ENCODE data around the gene HACD4. TPM values are rescaled to one million over a fixed set of nuclear protein-coding genes. Genes with fewer than 3 reads are reported as not detected.

HACD4 gene
- total and polyA plus RNA-seq, 2 of the 13 experiments (the other 11 are each of a cell fraction or from before 2014, with no cell fraction given) = not detected

DNA sequence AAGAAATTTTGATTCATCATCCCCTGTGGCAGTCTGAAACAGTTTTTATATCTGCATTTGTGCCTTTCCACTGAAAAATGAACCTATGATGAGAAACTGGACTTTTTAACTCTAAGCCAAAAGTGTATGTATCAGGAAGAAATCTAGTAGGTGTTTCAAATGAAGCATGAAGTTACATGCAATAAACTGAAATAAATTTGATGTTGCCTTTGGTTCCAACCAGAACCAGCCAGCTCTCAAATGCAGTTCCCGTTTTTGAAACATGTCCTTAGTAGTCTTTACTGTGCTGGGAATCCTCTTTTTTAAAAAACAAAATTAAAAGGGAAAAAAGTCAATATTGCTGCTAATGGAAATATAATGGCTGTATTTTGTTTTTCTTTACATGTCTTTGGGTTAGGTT lies 43.9 kb downstream of the HACD4 start:
- Histone ChIP-seq H3K36me3 (replicated peaks in 1 of 2; ENCODE audit: control insufficient read depth in 1 of 2, insufficient read depth in 2 of 2, low read length in 2 of 2) (peaks cover 4 to 7% of the 10 kb centered on the region in 2 experiments; a peak in 3 of 5 replicates), H3K4me2 (ENCODE audit: low read depth, low read length) (no peak overlapping the region), H3K27ac (ENCODE audit: extremely low read length, insufficient read depth, low read length) (no peak overlapping the region), H3K9me3 (ENCODE audit: low read length) (no peaks in the 10 kb centered on the region), H3K4me3 (replicated peaks in 1 of 3; ENCODE audit: insufficient read depth in 1 of 3, low read depth in 2 of 3, low read length in 3 of 3) (no peak overlapping the region), H3K79me2 (ENCODE audit: insufficient read depth, low read length) (no peaks in the 10 kb centered on the region), H3K4me1 (ENCODE audit: insufficient read depth, low read length) (no peaks in the 10 kb centered on the region), H2AFZ (ENCODE audit: low read length) (no peak overlapping the region), H4K20me1 (ENCODE audit: insufficient read depth, low read length) (no peaks in the 10 kb centered on the region), H3K9ac (ENCODE audit: insufficient read depth, low read depth, low read length) (no peak overlapping the region), H3K27me3 (ENCODE audit: control insufficient read depth in 1 of 2, insufficient read depth in 2 of 2, low read length in 2 of 2) (no peaks in the 10 kb centered on the region)
- in situ Hi-C loops (cut with HindIII; ENCODE audit: extremely low pct_ligation_motif_present, low pct_unique_long_range_greater_than_20kb) (no loop called here), intact Hi-C loops (cut with micrococcal nuclease; ENCODE audit: unreplicated experiment) (no loop called here)
- TF ChIP-seq SALL1 (CRISPR knock-in tag; IDR thresholded peaks at IDR 0.05) (no peak), ZFP36 (IDR thresholded peaks at IDR 0.05; ENCODE audit: borderline replicate concordance, low read depth, low read length, partially characterized antibody) (no peak), ZNF337 (CRISPR knock-in tag; IDR thresholded peaks at IDR 0.05; ENCODE audit: borderline replicate concordance, low read depth) (no peak), SYNCRIP (IDR thresholded peaks at IDR 0.05; ENCODE audit: insufficient read depth, low read depth, low read length) (no peak), MTF2 (CRISPR knock-in tag; IDR thresholded peaks at IDR 0.05; ENCODE audit: borderline replicate concordance) (no peak), ZNF724P (CRISPR knock-in tag; IDR thresholded peaks at IDR 0.05; ENCODE audit: borderline replicate concordance) (no peak), ZNF383 (CRISPR knock-in tag; IDR thresholded peaks at IDR 0.05; ENCODE audit: borderline replicate concordance) (no peak), SP4 (CRISPR knock-in tag; IDR thresholded peaks at IDR 0.05) (no peak), IKZF4 (CRISPR knock-in tag; IDR thresholded peaks at IDR 0.05; ENCODE audit: borderline replicate concordance, low read depth, not compliant biosample characterization) (no peak), ZNF879 (CRISPR knock-in tag; IDR thresholded peaks at IDR 0.05) (no peak), ASH2L (IDR thresholded peaks at IDR 0.05; ENCODE audit: insufficient read length, low read depth, low read length) (no peak), ZNF598 (CRISPR knock-in tag; IDR thresholded peaks at IDR 0.05; ENCODE audit: borderline replicate concordance) (no peak), MLLT10 (CRISPR knock-in tag; IDR thresholded peaks at IDR 0.05) (no peak)
- TF ChIP-seq, protein P1, sequence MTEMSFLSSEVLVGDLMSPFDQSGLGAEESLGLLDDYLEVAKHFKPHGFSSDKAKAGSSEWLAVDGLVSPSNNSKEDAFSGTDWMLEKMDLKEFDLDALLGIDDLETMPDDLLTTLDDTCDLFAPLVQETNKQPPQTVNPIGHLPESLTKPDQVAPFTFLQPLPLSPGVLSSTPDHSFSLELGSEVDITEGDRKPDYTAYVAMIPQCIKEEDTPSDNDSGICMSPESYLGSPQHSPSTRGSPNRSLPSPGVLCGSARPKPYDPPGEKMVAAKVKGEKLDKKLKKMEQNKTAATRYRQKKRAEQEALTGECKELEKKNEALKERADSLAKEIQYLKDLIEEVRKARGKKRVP (CRISPR knock-in tag; IDR thresholded peaks at IDR 0.05) = no peak
- TF ChIP-seq, protein P2, sequence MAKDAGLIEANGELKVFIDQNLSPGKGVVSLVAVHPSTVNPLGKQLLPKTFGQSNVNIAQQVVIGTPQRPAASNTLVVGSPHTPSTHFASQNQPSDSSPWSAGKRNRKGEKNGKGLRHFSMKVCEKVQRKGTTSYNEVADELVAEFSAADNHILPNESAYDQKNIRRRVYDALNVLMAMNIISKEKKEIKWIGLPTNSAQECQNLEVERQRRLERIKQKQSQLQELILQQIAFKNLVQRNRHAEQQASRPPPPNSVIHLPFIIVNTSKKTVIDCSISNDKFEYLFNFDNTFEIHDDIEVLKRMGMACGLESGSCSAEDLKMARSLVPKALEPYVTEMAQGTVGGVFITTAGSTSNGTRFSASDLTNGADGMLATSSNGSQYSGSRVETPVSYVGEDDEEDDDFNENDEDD (CRISPR knock-in tag; IDR thresholded peaks at IDR 0.05; ENCODE audit: borderline replicate concordance) = no peak
- TF ChIP-seq, protein P3, sequence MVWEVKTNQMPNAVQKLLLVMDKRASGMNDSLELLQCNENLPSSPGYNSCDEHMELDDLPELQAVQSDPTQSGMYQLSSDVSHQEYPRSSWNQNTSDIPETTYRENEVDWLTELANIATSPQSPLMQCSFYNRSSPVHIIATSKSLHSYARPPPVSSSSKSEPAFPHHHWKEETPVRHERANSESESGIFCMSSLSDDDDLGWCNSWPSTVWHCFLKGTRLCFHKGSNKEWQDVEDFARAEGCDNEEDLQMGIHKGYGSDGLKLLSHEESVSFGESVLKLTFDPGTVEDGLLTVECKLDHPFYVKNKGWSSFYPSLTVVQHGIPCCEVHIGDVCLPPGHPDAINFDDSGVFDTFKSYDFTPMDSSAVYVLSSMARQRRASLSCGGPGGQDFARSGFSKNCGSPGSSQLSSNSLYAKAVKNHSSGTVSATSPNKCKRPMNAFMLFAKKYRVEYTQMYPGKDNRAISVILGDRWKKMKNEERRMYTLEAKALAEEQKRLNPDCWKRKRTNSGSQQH (CRISPR knock-in tag; IDR thresholded peaks at IDR 0.05; ENCODE audit: low read depth) = no peak
- TF ChIP-seq, protein P4, sequence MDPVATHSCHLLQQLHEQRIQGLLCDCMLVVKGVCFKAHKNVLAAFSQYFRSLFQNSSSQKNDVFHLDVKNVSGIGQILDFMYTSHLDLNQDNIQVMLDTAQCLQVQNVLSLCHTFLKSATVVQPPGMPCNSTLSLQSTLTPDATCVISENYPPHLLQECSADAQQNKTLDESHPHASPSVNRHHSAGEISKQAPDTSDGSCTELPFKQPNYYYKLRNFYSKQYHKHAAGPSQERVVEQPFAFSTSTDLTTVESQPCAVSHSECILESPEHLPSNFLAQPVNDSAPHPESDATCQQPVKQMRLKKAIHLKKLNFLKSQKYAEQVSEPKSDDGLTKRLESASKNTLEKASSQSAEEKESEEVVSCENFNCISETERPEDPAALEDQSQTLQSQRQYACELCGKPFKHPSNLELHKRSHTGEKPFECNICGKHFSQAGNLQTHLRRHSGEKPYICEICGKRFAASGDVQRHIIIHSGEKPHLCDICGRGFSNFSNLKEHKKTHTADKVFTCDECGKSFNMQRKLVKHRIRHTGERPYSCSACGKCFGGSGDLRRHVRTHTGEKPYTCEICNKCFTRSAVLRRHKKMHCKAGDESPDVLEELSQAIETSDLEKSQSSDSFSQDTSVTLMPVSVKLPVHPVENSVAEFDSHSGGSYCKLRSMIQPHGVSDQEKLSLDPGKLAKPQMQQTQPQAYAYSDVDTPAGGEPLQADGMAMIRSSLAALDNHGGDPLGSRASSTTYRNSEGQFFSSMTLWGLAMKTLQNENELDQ (CRISPR knock-in tag; IDR thresholded peaks at IDR 0.05; ENCODE audit: borderline replicate concordance) = no peak
- BruUV-seq (replicated peaks) = no TSS peak
- CTCF ChIA-PET (ENCODE audit: low intra/inter-chr PET ratio, low total read pairs) = no interaction called here
- no peak for ATAC-seq
- no peak for FAIRE-seq
- 90% methylated on average over 1 of the region's 1 CpG for WGBS (ENCODE audit: low lambda C conversion rate)
- POLR2A ChIA-PET = no interaction called here
- no peak for DNase-seq (ENCODE audit: low spot score)
